Inflammatory macrophage treated with lipopolysaccharide for 4 hours (primary cell): ENCODE measurements around the gene NSUN3.
"Not testable (repeated sequence)": the region's sequence is repeated elsewhere in the genome, so short reads cannot be mapped to it uniquely, and the experiment has no call there.

ENCODE experiments used
- DNase-seq: peaks from one replicate; pipeline ENCODE4 v3.0.0-alpha.2; 2020

The NSUN3 gene

GRCh38 chr3:94062513-94063404, at the start of gene NSUN3, which contains the start of gene DHFR2:
Gene NSUN3, plus strand, starts transcription at chr3:94063061. Its CDS starts 66 bp downstream, at chr3:94063127.
Gene DHFR2, minus strand, starts transcription at chr3:94062916. Its CDS starts 1,405 bp downstream, at chr3:94061511.
- DNase-seq, result peak; percentile 98

- DNase-seq, result no peak
Observed at GRCh38 chr3:94015025-94015424, 47.8 kb upstream of the NSUN3 start.

DNA sequence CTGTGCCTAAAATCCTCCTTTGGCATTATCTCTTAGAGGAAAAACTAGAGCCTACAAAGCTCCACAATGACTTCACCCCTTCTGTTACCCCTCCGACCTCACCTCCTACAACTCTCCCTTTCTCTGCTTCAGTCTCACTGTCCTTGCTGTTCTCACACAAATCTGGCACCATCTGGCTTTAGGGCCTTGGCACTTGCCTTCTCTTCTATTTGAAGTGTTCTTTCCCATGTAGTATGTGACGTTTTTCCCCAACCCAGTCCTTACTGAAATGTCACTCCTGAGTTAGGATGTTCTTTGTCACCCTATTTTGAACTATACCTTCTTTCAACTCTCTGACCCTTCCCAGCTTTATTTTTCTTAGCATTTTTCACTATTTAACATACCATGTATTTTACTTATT, 43.2 kb upstream of the NSUN3 start:
- no peak for DNase-seq

GRCh38 chr3:94020293-94020692, 42.6 kb upstream of the NSUN3 start:
- DNase-seq, result no peak

GRCh38 chr3:94024385-94024784, 38.5 kb upstream of the NSUN3 start:
- DNase-seq, result no peak

DNA sequence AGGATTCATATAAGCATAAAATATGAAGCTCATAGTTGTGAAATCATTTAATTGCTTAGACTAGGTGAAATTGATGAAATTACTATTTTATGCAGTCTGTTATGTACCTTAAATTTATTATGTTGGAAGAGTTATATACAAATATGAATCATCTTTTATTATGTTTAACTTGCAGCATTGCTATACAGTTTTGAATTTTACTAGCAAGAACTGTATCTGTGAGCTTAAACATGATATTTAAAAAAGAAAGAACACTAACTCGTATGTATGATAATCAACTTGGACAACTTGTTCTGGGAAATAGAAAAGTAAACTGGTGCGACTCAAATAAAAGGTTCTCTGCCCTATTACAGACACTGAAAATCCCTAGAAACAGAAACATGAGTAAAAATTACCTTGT, 36.2 kb upstream of the NSUN3 start:
- no peak for DNase-seq

DNA sequence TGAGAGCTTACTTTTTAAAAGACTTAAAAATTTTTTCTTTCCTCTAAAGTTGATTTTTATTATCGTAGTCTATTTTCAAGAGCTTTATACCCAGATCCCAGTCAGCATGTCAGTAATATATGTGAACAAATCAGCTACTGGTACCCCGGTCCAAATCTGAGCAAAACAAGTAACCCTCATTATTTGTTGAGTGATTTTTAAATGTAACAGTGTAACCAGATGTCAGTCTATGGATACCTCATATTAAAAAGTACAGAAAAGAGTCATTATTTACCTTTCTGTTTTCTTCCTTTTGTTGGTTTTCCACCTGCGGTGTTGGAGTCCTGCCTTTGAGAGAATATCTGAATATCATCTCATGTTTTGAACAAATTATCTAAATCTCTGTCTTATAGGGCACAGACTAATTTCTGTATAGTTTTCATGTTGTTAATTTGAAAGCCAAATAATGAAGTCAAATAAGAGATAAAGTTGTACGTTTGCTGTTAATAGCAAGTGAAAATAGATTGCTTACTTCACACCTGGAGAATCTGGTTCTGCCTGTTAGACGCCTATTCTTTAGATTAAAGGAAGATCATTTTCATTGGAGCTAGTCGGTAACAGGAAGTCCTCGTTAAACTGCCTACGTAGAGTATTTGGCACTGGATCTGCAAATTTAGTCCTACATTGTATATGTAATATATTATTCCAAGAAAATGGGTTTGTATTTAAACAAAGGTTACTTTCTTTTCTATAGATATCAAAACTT, 34.6 kb upstream of the NSUN3 start, which contains the start of gene STX19:
TSS of gene STX19 (minus strand) at position 505 of the 745 bp plus-strand sequence. CDS start 13,328 bp downstream, outside the sequence.
- DNase-seq, result no peak

DNA sequence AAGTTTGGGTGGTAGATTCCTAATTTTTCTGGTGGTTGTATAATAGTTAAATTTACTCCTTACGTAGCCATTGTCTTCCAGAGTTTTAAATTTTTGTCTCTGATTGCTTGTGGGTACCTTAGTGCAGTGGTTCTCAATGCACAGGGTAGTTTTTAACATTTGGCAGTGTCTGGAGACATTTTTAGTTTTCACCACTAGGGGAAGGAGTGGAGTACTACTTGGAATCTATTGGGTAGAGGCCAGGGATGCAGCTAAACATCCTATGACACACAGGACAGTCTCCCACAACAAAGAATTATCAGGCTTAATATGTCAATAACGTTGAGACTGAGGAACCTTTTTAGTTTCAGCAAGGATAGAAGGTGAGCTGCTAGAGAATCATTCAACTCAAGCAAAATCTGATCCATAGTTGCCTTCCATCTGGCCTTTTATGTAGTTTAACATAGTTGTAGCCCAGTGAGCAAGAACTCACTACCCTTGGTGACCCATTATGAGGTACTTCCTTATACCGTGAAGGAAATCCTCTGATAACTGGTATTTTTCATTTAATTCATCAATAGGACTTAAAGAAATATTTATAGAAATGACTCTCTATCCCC, 25.9 kb upstream of the NSUN3 start:
- peak; percentile 27 for DNase-seq

DNA sequence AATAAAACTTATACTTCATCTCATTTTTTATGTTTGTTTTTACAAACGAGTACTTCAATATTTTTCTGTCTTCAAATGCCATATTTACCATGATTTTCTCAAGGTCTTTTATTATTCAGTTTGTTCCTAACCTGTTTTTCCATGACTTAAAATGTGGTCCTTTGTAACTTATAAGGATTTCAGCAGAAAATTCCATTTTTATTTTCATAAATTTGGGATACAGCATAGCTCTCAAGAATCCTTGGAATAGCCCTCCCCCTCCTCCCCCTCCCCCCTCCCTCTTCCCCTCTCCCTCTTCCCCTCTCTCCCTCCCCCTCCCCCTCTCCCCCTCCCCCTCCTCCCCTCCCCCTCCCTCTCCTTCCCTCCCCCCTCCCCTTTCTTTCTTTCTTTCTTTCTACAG, 19.6 kb upstream of the NSUN3 start:
- no peak for DNase-seq

DNA sequence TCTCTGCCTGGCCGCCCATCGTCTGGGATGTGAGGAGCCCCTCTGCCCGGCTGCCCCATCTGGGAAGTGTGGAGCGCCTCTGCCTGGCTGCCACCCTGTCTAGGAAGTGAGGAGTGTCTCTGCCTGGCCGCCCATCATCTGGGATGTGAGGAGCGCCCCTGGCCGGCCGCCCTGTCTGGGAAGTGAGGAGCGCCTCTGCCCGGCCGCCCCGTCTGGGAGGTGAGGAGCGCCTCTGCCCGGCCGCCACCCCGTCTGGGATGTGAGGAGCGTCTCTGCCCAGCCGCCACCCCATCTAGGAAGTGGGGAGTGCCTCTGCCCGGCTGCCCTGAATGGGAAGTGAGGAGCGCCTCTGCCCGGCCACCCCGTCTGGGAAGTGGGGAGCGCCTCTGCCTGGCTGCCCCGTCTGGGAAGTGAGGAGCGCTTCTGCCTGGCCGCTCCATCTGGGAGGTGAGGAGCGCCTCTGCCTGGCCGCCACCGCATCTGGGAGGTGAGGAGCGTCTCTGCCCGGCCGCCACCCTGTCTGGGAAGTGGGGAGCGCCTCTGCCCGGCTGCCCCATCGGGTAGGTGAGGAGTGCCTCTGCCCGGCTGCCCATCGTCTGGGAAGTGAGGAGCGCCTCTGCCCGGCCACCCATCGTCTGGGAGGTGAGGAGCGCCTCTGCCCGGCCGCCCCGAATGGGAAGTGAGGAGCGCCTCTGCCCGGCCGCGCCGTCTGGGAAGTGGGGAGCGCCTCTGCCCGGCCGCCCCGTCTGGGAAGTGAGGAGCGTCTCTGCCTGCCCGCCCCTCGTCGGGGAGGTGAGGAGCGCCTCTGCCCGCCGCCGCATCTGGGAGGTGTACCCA, 18.5 kb upstream of the NSUN3 start:
- not testable (repeated sequence) for DNase-seq

GRCh38 chr3:94046533-94046932, 16.3 kb upstream of the NSUN3 start:
- no peak for DNase-seq

DNA sequence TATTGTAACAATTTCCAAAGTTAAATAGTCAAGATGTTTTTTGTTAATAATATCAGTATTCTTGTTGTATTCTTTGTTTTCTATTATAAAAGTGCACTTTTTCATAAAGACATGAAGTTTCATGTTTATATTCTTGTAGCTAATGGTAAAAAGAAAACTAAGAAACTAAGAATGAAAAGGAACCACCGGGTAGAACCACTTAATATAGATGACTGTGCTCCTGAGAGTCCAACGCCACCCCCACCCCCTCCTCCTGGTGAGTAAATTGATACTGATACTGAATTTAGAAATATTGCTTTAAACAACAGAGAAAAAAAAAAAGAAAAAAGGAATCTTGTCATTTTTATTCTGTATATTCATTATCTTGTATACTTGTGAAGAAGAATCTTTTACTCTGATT, 13.6 kb upstream of the NSUN3 start:
- no peak for DNase-seq

DNA sequence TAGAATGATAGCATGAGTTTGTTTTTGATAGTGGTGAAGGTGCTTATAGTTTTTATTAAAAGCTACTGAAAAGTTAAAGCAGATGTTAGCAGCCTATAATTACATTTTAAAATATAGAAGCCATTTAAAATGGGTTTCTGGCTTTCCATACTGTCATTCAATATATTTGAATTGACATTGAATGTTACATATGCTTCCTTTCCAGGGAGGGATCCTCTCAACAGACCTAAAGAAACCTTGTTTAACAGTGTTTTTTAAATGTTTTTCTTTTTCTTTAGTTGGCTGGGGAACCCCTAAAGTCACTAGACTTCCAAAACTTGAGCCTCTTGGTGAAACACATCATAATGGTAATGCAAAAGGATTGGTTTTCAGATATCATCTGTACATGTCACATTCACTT, 12.3 kb upstream of the NSUN3 start:
- DNase-seq, result no peak

- no peak for DNase-seq
Observed at GRCh38 chr3:94061297-94061696, 1.6 kb upstream of the NSUN3 start.

GRCh38 chr3:94063496-94064119, 747 bp downstream of the NSUN3 start:
- peak; percentile 10 for DNase-seq

DNA sequence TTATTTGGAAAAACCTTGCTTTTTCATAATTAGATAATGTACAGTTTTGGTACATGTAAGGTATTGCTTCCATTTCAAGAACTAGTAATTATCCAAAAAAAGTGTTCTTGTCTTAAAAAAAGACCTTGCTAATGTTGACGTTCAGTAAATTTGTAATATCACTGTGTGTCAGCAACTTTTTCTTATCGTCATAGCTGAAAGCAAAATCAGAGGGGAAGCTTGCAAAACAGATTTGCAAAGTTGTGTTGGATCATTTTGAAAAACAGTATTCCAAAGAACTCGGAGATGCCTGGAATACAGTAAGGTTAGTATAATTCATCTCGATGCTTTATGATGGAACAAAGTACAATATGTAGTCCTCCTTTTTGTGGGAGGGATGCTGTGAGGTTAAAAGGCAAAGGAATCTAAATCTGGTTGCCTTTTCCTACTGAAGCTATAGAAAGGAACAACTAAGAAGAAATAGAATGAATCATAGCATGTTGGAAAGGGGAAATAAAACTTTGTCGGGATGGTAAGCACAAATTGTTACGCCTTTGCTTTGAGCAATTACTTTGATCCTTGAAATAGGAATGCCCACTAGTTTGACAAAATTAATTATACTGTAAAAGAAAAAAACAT, 1.5 kb downstream of the NSUN3 start:
- DNase-seq, result peak; percentile 78

DNA sequence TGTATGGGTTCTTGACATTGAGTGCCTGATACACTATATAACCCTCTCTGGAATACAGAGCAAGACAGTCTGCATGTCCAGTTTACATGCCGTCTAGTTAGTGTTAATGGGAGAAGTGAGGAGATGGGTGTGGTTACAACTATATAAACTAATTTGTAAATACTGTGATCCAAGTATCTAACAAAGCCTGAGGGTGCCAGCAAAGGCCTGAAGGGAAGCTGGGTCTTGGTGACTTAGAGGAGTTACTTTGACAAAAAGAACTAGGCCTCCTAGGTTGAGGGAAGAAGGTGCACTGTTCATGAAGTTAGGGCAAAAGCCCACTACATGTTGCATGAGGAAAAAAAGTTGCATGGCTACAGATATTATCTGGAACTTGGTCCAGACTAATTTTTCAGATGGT, 2.3 kb downstream of the NSUN3 start:
- DNase-seq, result peak; percentile 9

GRCh38 chr3:94065819-94066480, 3.1 kb downstream of the NSUN3 start:
- peak; percentile 19 for DNase-seq

DNA sequence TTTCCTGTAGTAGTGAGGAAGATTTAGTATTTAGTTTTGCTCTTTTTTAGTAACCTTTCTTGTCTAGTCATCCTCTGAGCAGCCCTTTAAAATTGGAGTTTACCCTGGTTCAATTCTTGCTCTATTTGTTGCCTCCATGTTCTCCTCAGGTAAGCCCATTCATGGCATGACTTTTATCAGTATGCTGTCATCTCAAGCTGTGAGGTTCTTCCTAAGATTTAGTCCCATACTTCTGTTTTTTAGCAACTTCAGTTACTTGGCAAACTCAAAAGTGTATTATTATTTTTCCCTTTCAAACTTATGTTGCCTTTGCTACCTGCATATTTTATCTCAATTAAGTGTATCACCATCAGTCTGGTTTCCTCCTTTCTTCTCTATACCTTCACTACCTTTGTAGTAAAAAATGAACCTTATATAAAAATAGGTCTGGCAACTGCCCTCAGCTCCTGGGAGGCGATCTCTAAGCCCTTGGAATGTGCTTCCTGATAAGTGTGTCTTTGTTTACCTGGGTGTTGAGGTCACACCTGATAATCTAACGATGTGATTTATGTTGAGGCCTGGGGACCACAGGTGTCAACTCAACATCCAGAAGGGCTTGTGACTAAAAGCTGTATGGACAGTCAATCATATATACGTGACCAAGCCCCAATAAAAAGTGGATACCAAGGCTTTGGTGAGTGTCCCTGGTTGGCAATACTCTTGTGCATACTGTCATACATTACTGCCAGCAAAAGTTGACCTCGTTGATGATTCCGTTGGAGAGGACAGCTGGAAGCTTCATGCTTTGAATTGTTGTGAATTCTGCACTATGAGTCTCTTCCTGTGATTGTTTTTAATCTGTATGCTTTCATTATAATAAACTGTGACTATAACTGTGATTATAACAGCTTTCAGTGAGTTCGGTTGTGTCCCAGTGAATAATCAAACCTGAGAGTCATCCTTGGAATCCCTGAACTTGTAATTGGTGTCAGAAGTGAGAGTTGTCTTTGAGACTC, 3.9 kb downstream of the NSUN3 start:
- DNase-seq, result no peak
